Endothelial cell of umbilical vein (primary cell): ENCODE measurements around the gene DGKB. TPM values are rescaled to one million over a fixed set of nuclear protein-coding genes. Genes with fewer than 3 reads are reported as not detected.

Experiments
- BruUV-seq: library from RNA; stranded (reverse); fragments of 400-500 nt; replicated peaks from 2 replicates; lab custom pipeline; 2021; lab: Mats Ljungman, UMichigan
- CTCF ChIA-PET: fragments of 300-600, 350-600 bp; sonication (Branson Sonifier 250); formaldehyde crosslinking; loops from one replicate; lab custom pipeline; 2021; ENCODE audit warnings: antibody characterized with exemption, inconsistent platforms; lab: Charles Lee
- POLR2A ChIA-PET: fragments of 300-600, 350-600 bp; sonication (Branson Sonifier 250); formaldehyde crosslinking; loops from one replicate; lab custom pipeline; 2021; ENCODE audit warnings: antibody characterized with exemption, inconsistent platforms; lab: Charles Lee
- DNase-seq: peaks from one replicate; pipeline ENCODE4 v3.0.0-alpha.2; 2011; ENCODE audit warnings: low read depth, low spot score
- FAIRE-seq: peaks from 2 replicates; lab custom pipeline; 2011; peaks lifted over from hg19 to GRCh38; lab: Jason Lieb, UNC
- H2AFZ ChIP-seq: 2 replicates; pipeline ENCODE4 v1.6.0; 2012; ENCODE audit warnings: low read depth, low read length, control low read depth, inconsistent platforms
- H3K27ac ChIP-seq: 2 replicates; pipeline ENCODE4 v1.5.1; 2011; ENCODE audit warnings: low read depth, mild to moderate bottlenecking, control low read depth, low read length, moderate library complexity; ENCODE audit not compliant: insufficient read depth
- H3K27me3 ChIP-seq, 2 experiments: 2 replicates each; pipeline versions ENCODE4 v1.6.0 to v1.6.1; 2011; ENCODE audit warnings: low read length in 2 of 2, mixed read lengths in 1 of 2; ENCODE audit not compliant: control insufficient read depth in 2 of 2, insufficient read depth in 2 of 2
- H3K36me3 ChIP-seq, 2 experiments: 2 replicates in 1 of 2; 3 replicates in 1 of 2; pipeline ENCODE4 v1.5.1; 2011; ENCODE audit warnings: low read length in 2 of 2, mild to moderate bottlenecking in 1 of 2, moderate library complexity in 1 of 2; ENCODE audit not compliant: control insufficient read depth in 2 of 2, insufficient read depth in 2 of 2; ENCODE audit errors: extremely low read depth in 1 of 2
- H3K4me1 ChIP-seq: 3 replicates; pipeline ENCODE4 v1.5.1; 2011; ENCODE audit warnings: mild to moderate bottlenecking, low read length; ENCODE audit not compliant: control insufficient read depth, insufficient read depth; ENCODE audit errors: extremely low read depth
- H3K4me2 ChIP-seq: 2 replicates; pipeline ENCODE4 v1.6.1; 2011; ENCODE audit warnings: low read length, control low read depth, mixed read lengths; ENCODE audit not compliant: insufficient read depth
- H3K4me3 ChIP-seq, 3 experiments: fragments of 200-600 bp in 1 of 3; sonication (generic), shearing (Covaris generic) in 1 of 3; replicated peaks in 1 of 3; 2 replicates each; pipeline ENCODE4 v1.5.1; 2011 to 2016; ENCODE audit warnings: control low read depth in 3 of 3, low read length in 3 of 3, mild to moderate bottlenecking in 2 of 3, inconsistent platforms in 1 of 3, low read depth in 1 of 3, moderate library complexity in 1 of 3; ENCODE audit not compliant: insufficient read depth in 1 of 3
- H3K79me2 ChIP-seq: 2 replicates; pipeline ENCODE4 v1.6.0; 2012; ENCODE audit warnings: low read length, inconsistent platforms; ENCODE audit not compliant: control insufficient read depth, insufficient read depth
- H3K9ac ChIP-seq: replicated peaks from 2 replicates; pipeline ENCODE3; 2011; ENCODE audit warnings: low read length, control low read depth; ENCODE audit not compliant: insufficient read depth; ENCODE audit errors: extremely low read depth
- H3K9me1 ChIP-seq: replicated peaks from 3 replicates; pipeline ENCODE4 v1.6.0; 2011; ENCODE audit warnings: mild to moderate bottlenecking, low read length; ENCODE audit not compliant: control insufficient read depth, insufficient read depth; ENCODE audit errors: extremely low read depth
- H3K9me3 ChIP-seq: replicated peaks from 2 replicates; pipeline ENCODE4 v1.5.1; 2012; ENCODE audit warnings: low read length, inconsistent platforms; ENCODE audit not compliant: control insufficient read depth, insufficient read depth
- H4K20me1 ChIP-seq: replicated peaks from 2 replicates; pipeline ENCODE3; 2011; ENCODE audit warnings: mild to moderate bottlenecking, low read length; ENCODE audit not compliant: control insufficient read depth, insufficient read depth; ENCODE audit errors: extremely low read depth
- EZH2 ChIP-seq: IDR thresholded peaks from 2 replicates; pipeline ENCODE4 v1.6.1; 2012; ENCODE audit warnings: borderline replicate concordance, low read depth, mild to moderate bottlenecking, moderate library complexity, low read length, inconsistent platforms; ENCODE audit not compliant: severe bottlenecking
- FOS ChIP-seq: IDR thresholded peaks from 2 replicates; pipeline ENCODE4 v1.6.1; 2011; ENCODE audit warnings: mild to moderate bottlenecking, low read length, moderate library complexity, borderline replicate concordance; ENCODE audit not compliant: insufficient read depth
- GATA2 ChIP-seq: IDR thresholded peaks from 2 replicates; pipeline ENCODE4 v1.7.0; 2011; ENCODE audit warnings: low read depth, mild to moderate bottlenecking, moderate library complexity, mixed read lengths, low read length; ENCODE audit not compliant: insufficient read length, insufficient read depth
- JUN ChIP-seq: IDR thresholded peaks from 2 replicates; pipeline ENCODE4 v1.6.1; 2011; ENCODE audit warnings: borderline replicate concordance, low read depth; ENCODE audit not compliant: insufficient read length, insufficient read depth
- MYC ChIP-seq: IDR thresholded peaks from one replicate; pipeline ENCODE4 v1.6.1; 2011; ENCODE audit warnings: mild to moderate bottlenecking, low read depth, low read length
- POLR2A ChIP-seq: IDR thresholded peaks from 2 replicates; pipeline ENCODE4 v1.6.1; 2012; ENCODE audit warnings: low read depth, mild to moderate bottlenecking, control low read depth, low read length
- POLR2AphosphoS5 ChIP-seq: IDR thresholded peaks from 2 replicates; pipeline ENCODE4 v1.6.1; 2012; ENCODE audit warnings: low read depth, mild to moderate bottlenecking, control low read depth, low read length, moderate library complexity; ENCODE audit not compliant: insufficient read depth
- dilution Hi-C: fragments of 300-500 bp; cut with MboI; formaldehyde crosslinking; loops from one replicate; pipeline ENCODE4 v1.15.0; 2019; ENCODE audit warnings: low sequenced_read_pairs; ENCODE audit not compliant: extremely low pct_ligation_motif_present
- intact Hi-C: fragments of 100-400 bp; cut with micrococcal nuclease; formaldehyde crosslinking; loops from one replicate; pipeline ENCODE4 v1.10.0; 2022
- polyA plus RNA-seq, 4 experiments: library from polyadenylated mRNA; depleted of rRNA in 3 of 4; stranded (reverse) in 3 of 4; unstranded in 1 of 4; fragments of >200 nt; gene quantifications; 2 replicates each; pipeline versions ENCODE4 v1.2.1 to v1.2.3, GENCODE V29; 2011 to 2012; ENCODE audit warnings: missing spikeins in 1 of 4
- total RNA-seq: library from RNA; stranded (reverse); gene quantifications from 2 replicates; pipeline ENCODE4 v1.2.3, GENCODE V29; 2021
- TF ChIP-seq, protein P1 (sequence below): IDR thresholded peaks from 2 replicates; pipeline ENCODE4 v1.6.1; 2011; ENCODE audit not compliant: insufficient read depth, insufficient read length
- TF ChIP-seq, protein P2 (sequence below), 2 donors: IDR thresholded peaks; 1 replicate in 1 of 2; 2 replicates in 1 of 2; pipeline ENCODE4 v1.5.1; 2011; ENCODE audit warnings: low read length in 2 of 2, mild to moderate bottlenecking in 2 of 2, moderate library complexity in 2 of 2, control low read depth in 1 of 2, inconsistent platforms in 1 of 2, low read depth in 1 of 2; ENCODE audit not compliant: insufficient read depth in 1 of 2; ENCODE audit errors: extremely low read depth in 1 of 2

DGKB gene
- total and polyA plus RNA-seq, 2 donors (not counting 3 experiments of a cell fraction or from before 2014, with no cell fraction given), result not detected

DNA sequence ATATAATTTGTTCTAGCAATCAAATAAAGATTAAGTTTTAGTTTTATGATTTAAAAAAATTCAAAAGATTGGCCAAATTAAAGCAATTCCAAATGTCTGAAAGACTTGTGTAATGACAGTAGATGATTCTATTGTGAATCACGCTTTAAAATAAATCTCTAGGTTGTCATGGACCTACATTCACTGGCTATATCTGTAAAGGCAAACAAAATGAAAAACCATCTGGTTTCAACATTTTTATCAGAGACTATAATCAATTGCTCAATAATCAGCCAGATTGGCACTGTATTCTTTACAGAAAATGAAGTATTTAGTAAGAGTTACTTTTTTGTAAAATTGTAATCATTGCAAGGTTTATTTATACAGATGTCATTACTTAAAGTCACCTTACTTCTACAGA, 60.7 kb downstream of the DGKB start:
- Histone ChIP-seq H4K20me1 (no peaks in the 10 kb centered on the region), H3K79me2 (no peaks in the 10 kb centered on the region), H3K4me2 (no peak overlapping the region), H3K36me3 (no peaks in the 10 kb centered on the region), H3K4me1 (no peaks in the 10 kb centered on the region), H2AFZ (no peak overlapping the region), H3K27ac (no peak overlapping the region), H3K27me3 (no peaks in the 10 kb centered on the region), H3K9ac (no peak overlapping the region), H3K9me3 (no peaks in the 10 kb centered on the region), H3K9me1 (no peaks in the 10 kb centered on the region), H3K4me3 (no peak overlapping the region)
- CTCF ChIA-PET, result no interaction called here
- POLR2A ChIA-PET, result no interaction called here
- dilution Hi-C loops, result no loop called here
- DNase-seq, result no peak
- intact Hi-C loops, result no loop called here
- BruUV-seq, result no TSS peak
- TF ChIP-seq POLR2A, result no peak
- no peak for TF ChIP-seq JUN
- TF ChIP-seq POLR2AphosphoS5, result no peak
- TF ChIP-seq, protein P1, sequence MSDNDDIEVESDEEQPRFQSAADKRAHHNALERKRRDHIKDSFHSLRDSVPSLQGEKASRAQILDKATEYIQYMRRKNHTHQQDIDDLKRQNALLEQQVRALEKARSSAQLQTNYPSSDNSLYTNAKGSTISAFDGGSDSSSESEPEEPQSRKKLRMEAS, result no peak
- no peak for TF ChIP-seq FOS
- TF ChIP-seq GATA2, result no peak
- TF ChIP-seq, protein P2, sequence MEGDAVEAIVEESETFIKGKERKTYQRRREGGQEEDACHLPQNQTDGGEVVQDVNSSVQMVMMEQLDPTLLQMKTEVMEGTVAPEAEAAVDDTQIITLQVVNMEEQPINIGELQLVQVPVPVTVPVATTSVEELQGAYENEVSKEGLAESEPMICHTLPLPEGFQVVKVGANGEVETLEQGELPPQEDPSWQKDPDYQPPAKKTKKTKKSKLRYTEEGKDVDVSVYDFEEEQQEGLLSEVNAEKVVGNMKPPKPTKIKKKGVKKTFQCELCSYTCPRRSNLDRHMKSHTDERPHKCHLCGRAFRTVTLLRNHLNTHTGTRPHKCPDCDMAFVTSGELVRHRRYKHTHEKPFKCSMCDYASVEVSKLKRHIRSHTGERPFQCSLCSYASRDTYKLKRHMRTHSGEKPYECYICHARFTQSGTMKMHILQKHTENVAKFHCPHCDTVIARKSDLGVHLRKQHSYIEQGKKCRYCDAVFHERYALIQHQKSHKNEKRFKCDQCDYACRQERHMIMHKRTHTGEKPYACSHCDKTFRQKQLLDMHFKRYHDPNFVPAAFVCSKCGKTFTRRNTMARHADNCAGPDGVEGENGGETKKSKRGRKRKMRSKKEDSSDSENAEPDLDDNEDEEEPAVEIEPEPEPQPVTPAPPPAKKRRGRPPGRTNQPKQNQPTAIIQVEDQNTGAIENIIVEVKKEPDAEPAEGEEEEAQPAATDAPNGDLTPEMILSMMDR (IDR thresholded peaks at IDR 0.05; ENCODE audit: extremely low read depth in 1 of 2, insufficient read depth in 1 of 2, low read depth in 1 of 2, low read length in 2 of 2), result no peak
- TF ChIP-seq EZH2, result no peak
- TF ChIP-seq MYC, result no peak
- no peak for FAIRE-seq
